H1 (cell line): Measurements from ENCODE around the gene ALOX5AP. TPM values are rescaled to one million over a fixed set of nuclear protein-coding genes. Genes with fewer than 3 reads are reported as not detected.

Experiments used
- CTCF ChIA-PET: fragments of 300-600 bp; sonication (Branson Sonifier 250); formaldehyde crosslinking; loops from one replicate; lab custom pipeline; 2021; ENCODE audit not compliant: partially characterized antibody; lab: Charles Lee
- POLR2A ChIA-PET: fragments of 300-600 bp; sonication (Branson Sonifier 250); formaldehyde crosslinking; loops from one replicate; lab custom pipeline; 2021; ENCODE audit warnings: inconsistent platforms; ENCODE audit not compliant: partially characterized antibody; lab: Charles Lee
- DNase-seq, 2 experiments: peaks; one replicate each; pipeline versions ENCODE4 v3.0.0 to v3.0.0-alpha.2; 2010 to 2022; ENCODE audit warnings: low spot score in 2 of 2, low read depth in 1 of 2, mixed read lengths in 1 of 2
- FAIRE-seq: peaks from 2 replicates; lab custom pipeline; 2011; peaks lifted over from hg19 to GRCh38; lab: Jason Lieb, UNC
- H2AFZ ChIP-seq: 2 replicates; pipeline ENCODE4 v1.8.1; 2012; ENCODE audit warnings: low read length, inconsistent platforms
- H2AK5ac ChIP-seq: 2 replicates; pipeline ENCODE4 v1.6.1; 2013; ENCODE audit warnings: low read depth, low read length
- H2BK120ac ChIP-seq: replicated peaks from 2 replicates; pipeline ENCODE3; 2013; ENCODE audit warnings: low read depth, low read length, inconsistent platforms
- H2BK12ac ChIP-seq: 2 replicates; pipeline ENCODE4 v1.6.1; 2013; ENCODE audit warnings: low read depth, low read length
- H2BK15ac ChIP-seq: 2 replicates; pipeline ENCODE4 v1.6.1; 2013; ENCODE audit warnings: low read length
- H2BK20ac ChIP-seq: 2 replicates; pipeline ENCODE4 v1.6.1; 2013; ENCODE audit warnings: low read length
- H2BK5ac ChIP-seq: 2 replicates; pipeline ENCODE4 v1.6.1; 2013; ENCODE audit warnings: low read depth, low read length
- H3K14ac ChIP-seq: 2 replicates; pipeline ENCODE4 v1.6.1; 2013; ENCODE audit warnings: inconsistent platforms; ENCODE audit not compliant: insufficient read length
- H3K18ac ChIP-seq: 2 replicates; pipeline ENCODE4 v1.6.1; 2013; ENCODE audit warnings: low read length; ENCODE audit errors: extremely low read depth
- H3K23ac ChIP-seq: 2 replicates; pipeline ENCODE4 v1.6.1; 2013; ENCODE audit warnings: inconsistent platforms; ENCODE audit not compliant: insufficient read length
- H3K23me2 ChIP-seq: 2 replicates; pipeline ENCODE4 v1.6.1; 2013; ENCODE audit warnings: low read depth, low read length
- H3K27ac ChIP-seq: 2 replicates; pipeline ENCODE4 v1.6.1; 2011; ENCODE audit warnings: low read depth, low read length, inconsistent platforms
- H3K27me3 ChIP-seq, 4 experiments: replicated peaks in 1 of 4; 1 replicate in 1 of 4; 2 replicates in 3 of 4; pipeline versions ENCODE4 v1.6.1 to v1.8.1; 2011 to 2013; ENCODE audit warnings: low read length in 3 of 4, mild to moderate bottlenecking in 3 of 4, inconsistent platforms in 2 of 4, mixed read lengths in 2 of 4, moderate library complexity in 1 of 4; ENCODE audit not compliant: control insufficient read depth in 3 of 4, insufficient read depth in 3 of 4; ENCODE audit errors: extremely low read depth in 1 of 4
- H3K36me3 ChIP-seq, 4 experiments: 2 replicates each; pipeline versions ENCODE4 v1.6.1 to v1.8.1; 2011 to 2013; ENCODE audit warnings: mild to moderate bottlenecking in 4 of 4, low read length in 3 of 4, moderate library complexity in 2 of 4, control low read depth in 1 of 4, inconsistent platforms in 1 of 4; ENCODE audit not compliant: insufficient read depth in 4 of 4, control insufficient read depth in 2 of 4
- H3K4ac ChIP-seq: replicated peaks from 2 replicates; pipeline ENCODE3; 2013; ENCODE audit warnings: low read length, low read depth, mixed read lengths, inconsistent platforms; ENCODE audit not compliant: insufficient read length
- H3K4me1 ChIP-seq, 4 experiments: replicated peaks in 1 of 4; 1 replicate in 1 of 4; 2 replicates in 3 of 4; pipeline versions ENCODE4 v1.6.1 to v1.8.1; 2011 to 2013; ENCODE audit warnings: low read length in 3 of 4, inconsistent platforms in 2 of 4, mixed read lengths in 1 of 4; ENCODE audit not compliant: insufficient read depth in 4 of 4, control insufficient read depth in 3 of 4
- H3K4me2 ChIP-seq, 2 experiments: 2 replicates each; pipeline versions ENCODE4 v1.6.1 to v1.8.1; 2011 to 2013; ENCODE audit warnings: low read depth in 2 of 2, low read length in 2 of 2, control low read depth in 1 of 2, inconsistent platforms in 1 of 2, mild to moderate bottlenecking in 1 of 2; ENCODE audit not compliant: insufficient read depth in 1 of 2
- H3K4me3 ChIP-seq, 4 experiments: fragments of 200-600, 300-600 bp in 1 of 4; sonication (generic), shearing (Covaris generic), sonication (Bioruptor Twin) in 1 of 4; 2 replicates each; pipeline versions ENCODE4 v1.5.1 to v1.8.1; 2011 to 2016; ENCODE audit warnings: low read length in 4 of 4, low read depth in 3 of 4, control low read depth in 2 of 4, inconsistent platforms in 2 of 4, mild to moderate bottlenecking in 2 of 4, mixed read lengths in 1 of 4, moderate library complexity in 1 of 4; ENCODE audit not compliant: insufficient read depth in 2 of 4; ENCODE audit errors: extremely low read depth in 1 of 4
- H3K56ac ChIP-seq: replicated peaks from 2 replicates; pipeline ENCODE3; 2013; ENCODE audit warnings: low read depth, mild to moderate bottlenecking, mixed read lengths, low read length, inconsistent platforms; ENCODE audit not compliant: insufficient read length
- H3K79me1 ChIP-seq: 2 replicates; pipeline ENCODE4 v1.6.1; 2013; ENCODE audit warnings: low read depth, low read length, control low read depth
- H3K79me2 ChIP-seq, 2 experiments: 2 replicates each; pipeline versions ENCODE4 v1.6.1 to v1.8.1; 2012 to 2013; ENCODE audit warnings: low read length in 2 of 2, mild to moderate bottlenecking in 2 of 2, inconsistent platforms in 1 of 2; ENCODE audit not compliant: insufficient read depth in 2 of 2, control insufficient read depth in 1 of 2
- H3K9ac ChIP-seq, 4 experiments: replicated peaks in 1 of 4; 1 replicate in 1 of 4; 2 replicates in 3 of 4; pipeline versions ENCODE4 v1.6.1 to v1.8.1; 2011 to 2013; ENCODE audit warnings: low read depth in 3 of 4, low read length in 3 of 4, control low read depth in 2 of 4, mild to moderate bottlenecking in 2 of 4, moderate library complexity in 2 of 4, inconsistent platforms in 1 of 4; ENCODE audit errors: extremely low read depth in 1 of 4
- H3K9me3 ChIP-seq, 2 experiments: 2 replicates each; pipeline versions ENCODE4 v1.6.1 to v1.8.1; 2012 to 2013; ENCODE audit warnings: mild to moderate bottlenecking in 2 of 2, moderate library complexity in 2 of 2, control low read depth in 1 of 2, inconsistent platforms in 1 of 2, low read depth in 1 of 2, low read length in 1 of 2, mixed read lengths in 1 of 2; ENCODE audit not compliant: insufficient read depth in 2 of 2
- H4K20me1 ChIP-seq, 2 experiments: replicated peaks in 1 of 2; 2 replicates each; pipeline versions ENCODE3 to v1.8.1; 2011 to 2013; ENCODE audit warnings: inconsistent platforms in 2 of 2, low read length in 2 of 2, mild to moderate bottlenecking in 1 of 2; ENCODE audit not compliant: insufficient read depth in 2 of 2, control insufficient read depth in 1 of 2
- H4K5ac ChIP-seq: 2 replicates; pipeline ENCODE4 v1.6.1; 2013; ENCODE audit warnings: low read length, low read depth, mixed read lengths, inconsistent platforms; ENCODE audit not compliant: insufficient read length
- H4K8ac ChIP-seq: 2 replicates; pipeline ENCODE4 v1.8.0; 2013; ENCODE audit warnings: mild to moderate bottlenecking, moderate library complexity, low read length, inconsistent platforms; ENCODE audit not compliant: insufficient read depth; ENCODE audit errors: extremely low read depth
- H4K91ac ChIP-seq: replicated peaks from 2 replicates; pipeline ENCODE3; 2013; ENCODE audit warnings: low read length, mixed read lengths, inconsistent platforms; ENCODE audit not compliant: insufficient read length
- ATF3 ChIP-seq: IDR thresholded peaks from 2 replicates; pipeline ENCODE4 v1.6.1; 2011; ENCODE audit warnings: low read depth, mild to moderate bottlenecking, low read length; ENCODE audit not compliant: insufficient read depth
- EP300 ChIP-seq, 2 experiments: IDR thresholded peaks; 1 replicate in 1 of 2; 2 replicates in 1 of 2; pipeline ENCODE4 v1.6.1; 2011 to 2012; ENCODE audit warnings: low read depth in 2 of 2, low read length in 2 of 2, mild to moderate bottlenecking in 2 of 2, borderline replicate concordance in 1 of 2, inconsistent platforms in 1 of 2, moderate library complexity in 1 of 2
- NRF1 ChIP-seq: IDR thresholded peaks from 2 replicates; pipeline ENCODE4 v1.6.1; 2011; ENCODE audit warnings: mild to moderate bottlenecking, low read depth, low read length, improper control_type of control experiment
- SIX5 ChIP-seq: IDR thresholded peaks from 2 replicates; pipeline ENCODE4 v1.6.1; 2011; ENCODE audit warnings: mild to moderate bottlenecking, low read depth, low read length
- WGBS, 2 experiments: shearing (Covaris generic) in 1 of 2; methylation state at CpG; one replicate each; pipeline versions ENCODE4 v1.1.6 to v1.1.7; 2013 to 2015; ENCODE audit warnings: low lambda C conversion rate in 2 of 2, mixed read lengths in 2 of 2, inconsistent platforms in 1 of 2, low coverage in 1 of 2, missing lambda C conversion rate in 1 of 2; ENCODE audit not compliant: insufficient replicate concordance in 2 of 2, insufficient coverage in 1 of 2, insufficient read length in 1 of 2; ENCODE audit errors: extremely low coverage in 1 of 2, missing lambda C conversion rate in 1 of 2; 5-methylcytosine and 5-hydroxymethylcytosine counted together
- polyA plus RNA-seq, 7 experiments: library from polyadenylated mRNA; depleted of rRNA in 3 of 7; stranded (reverse) in 5 of 7; unstranded in 2 of 7; fragments of >200 nt in 5 of 7; fragments of 200-250 nt in 2 of 7; gene quantifications; 1 replicate in 5 of 7; 2 replicates in 1 of 7; 4 replicates in 1 of 7; pipeline versions ENCODE4 v1.2.1 to v1.2.3, GENCODE V29; 2011 to 2013; ENCODE audit warnings: missing spikeins in 2 of 7, mixed read lengths in 2 of 7
- total RNA-seq: library from RNA; stranded (reverse); fragmentation: NEBNext Ultra II Directional; extraction: Animal tissue kit (Norgen Biotek cat#: 25700); gene quantifications from 2 replicates; pipeline ENCODE4 v1.2.1, GENCODE V29; 2021
- TF ChIP-seq, protein P1 (sequence below): IDR thresholded peaks from 2 replicates; pipeline ENCODE4 v1.6.1; 2012; ENCODE audit warnings: inconsistent platforms

ALOX5AP gene
- total and polyA plus RNA-seq, 2 of the 8 experiments (the other 6 are each of a cell fraction or from before 2014, with no cell fraction given), result not detected

GRCh38 chr13:30796631-30797601, 61.6 kb downstream of the ALOX5AP start:
- H3K36me3 ChIP-seq, result no peaks in the 10 kb centered on the region
- H2BK5ac ChIP-seq, result no peak overlapping the region
- no peaks in the 10 kb centered on the region for H3K23me2 ChIP-seq
- H3K27ac ChIP-seq, result no peak overlapping the region
- no peak overlapping the region for H4K91ac ChIP-seq
- H3K4ac ChIP-seq, result no peak overlapping the region
- no peak overlapping the region for H3K14ac ChIP-seq
- CTCF ChIA-PET, result interaction anchor here (0.6 to 2.9 kb wide), 9 partner anchors 8 to 665 kb away, joined by 3 to 9 read pairs (median 4); no protein-coding TSS in a partner anchor
- H2BK15ac ChIP-seq, result no peak overlapping the region
- FAIRE-seq (no peak), DNase-seq (no peak)
- H2BK120ac ChIP-seq, result no peak overlapping the region
- H2BK20ac ChIP-seq, result no peak overlapping the region
- H2AFZ ChIP-seq, result no peak overlapping the region
- WGBS, 2 experiments, result 87% methylated on average over 20 of the region's 20 CpGs; no CpG with 5 or more reads in 1 of the 2 experiments
- H3K4me3 ChIP-seq, result no peak overlapping the region
- no peak overlapping the region for H4K5ac ChIP-seq
- H3K79me2 ChIP-seq, result no peaks in the 10 kb centered on the region
- no peak overlapping the region for H2AK5ac ChIP-seq
- no peak overlapping the region for H3K4me2 ChIP-seq
- H3K27me3 ChIP-seq, result no peaks in the 10 kb centered on the region
- H3K79me1 ChIP-seq, result no peaks in the 10 kb centered on the region
- H3K9ac ChIP-seq, result no peak overlapping the region
- no peak overlapping the region for H3K56ac ChIP-seq
- H4K8ac ChIP-seq, result no peak overlapping the region
- no peak overlapping the region for H3K18ac ChIP-seq
- no peak overlapping the region for H3K23ac ChIP-seq
- H2BK12ac ChIP-seq, result no peak overlapping the region
- peaks cover 0 to 3% (median 1%) of the 10 kb centered on the region in 4 experiments; a peak in 2 of 7 replicates for H3K4me1 ChIP-seq
- POLR2A ChIA-PET, result interaction anchor here (0.6 kb wide), 1 partner anchor 185 kb away, joined by 3 read pairs; no protein-coding TSS in a partner anchor
- TF ChIP-seq NRF1, result no peak
- no peak for TF ChIP-seq ATF3
- TF ChIP-seq, protein P1, sequence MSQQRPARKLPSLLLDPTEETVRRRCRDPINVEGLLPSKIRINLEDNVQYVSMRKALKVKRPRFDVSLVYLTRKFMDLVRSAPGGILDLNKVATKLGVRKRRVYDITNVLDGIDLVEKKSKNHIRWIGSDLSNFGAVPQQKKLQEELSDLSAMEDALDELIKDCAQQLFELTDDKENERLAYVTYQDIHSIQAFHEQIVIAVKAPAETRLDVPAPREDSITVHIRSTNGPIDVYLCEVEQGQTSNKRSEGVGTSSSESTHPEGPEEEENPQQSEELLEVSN, result no peak
- TF ChIP-seq SIX5, result no peak
- no peak for TF ChIP-seq EP300 (IDR thresholded peaks at IDR 0.05; ENCODE audit: borderline replicate concordance in 1 of 2, low read depth in 2 of 2, low read length in 2 of 2)
- H3K9me3 ChIP-seq, result no peaks in the 10 kb centered on the region
- no peaks in the 10 kb centered on the region for H4K20me1 ChIP-seq
